CD4-positive, alpha-beta T cell treated with Interleukin-12 subunit alpha and Interleukin-12 subunit beta, for 1 hour (primary cell): Measurements from ENCODE around the gene RASA2.
"Not testable (repeated sequence)": the region's sequence is repeated elsewhere in the genome, so short reads cannot be mapped to it uniquely, and the experiment has no call there.

Experiments
- DNase-seq: peaks from one replicate; pipeline ENCODE4 v3.0.0-alpha.2; 2020

Gene RASA2

GRCh38 chr3:141499965-141500364 is 13.1 kb downstream of the RASA2 start:
- peak; percentile 33 for DNase-seq

GRCh38 chr3:141500397-141500796 is 13.6 kb downstream of the RASA2 start:
- no peak for DNase-seq

GRCh38 chr3:141505166-141505565 is 18.3 kb downstream of the RASA2 start:
- no peak for DNase-seq

GRCh38 chr3:141506071-141506470 is 19.2 kb downstream of the RASA2 start:
- DNase-seq, result no peak

- no peak for DNase-seq
Observed at GRCh38 chr3:141507392-141508066, 20.7 kb downstream of the RASA2 start.

GRCh38 chr3:141508067-141508436 is 21.2 kb downstream of the RASA2 start:
- no peak for DNase-seq

- no peak for DNase-seq
Observed at GRCh38 chr3:141511361-141511760, 24.5 kb downstream of the RASA2 start.

GRCh38 chr3:141514382-141514781 is 27.6 kb downstream of the RASA2 start:
- no peak for DNase-seq

GRCh38 chr3:141519587-141519986 is 32.8 kb downstream of the RASA2 start:
- no peak for DNase-seq

- no peak for DNase-seq
Observed at GRCh38 chr3:141521781-141522180, 35.0 kb downstream of the RASA2 start.

GRCh38 chr3:141523615-141524375 is 37.0 kb downstream of the RASA2 start:
- no peak for DNase-seq

GRCh38 chr3:141524988-141525387 is 38.2 kb downstream of the RASA2 start:
- no peak for DNase-seq

GRCh38 chr3:141525814-141526213 is 39.0 kb downstream of the RASA2 start:
- DNase-seq, result no peak

GRCh38 chr3:141526709-141527108 is 39.9 kb downstream of the RASA2 start:
- DNase-seq, result peak; percentile 15

- DNase-seq, result no peak
Observed at GRCh38 chr3:141528800-141529199, 42.0 kb downstream of the RASA2 start.

- no peak for DNase-seq
Observed at GRCh38 chr3:141529256-141529655, 42.4 kb downstream of the RASA2 start.

GRCh38 chr3:141529717-141530414 is 43.0 kb downstream of the RASA2 start:
- peak; percentile 47 for DNase-seq

- DNase-seq, result peak; percentile 21
Observed at GRCh38 chr3:141530415-141530768, 43.6 kb downstream of the RASA2 start.

- DNase-seq, result no peak
Observed at GRCh38 chr3:141532609-141533008, 45.8 kb downstream of the RASA2 start.

- not testable (repeated sequence) for DNase-seq
Observed at GRCh38 chr3:141536017-141536416, 49.2 kb downstream of the RASA2 start.

GRCh38 chr3:141537856-141538255 is 51.0 kb downstream of the RASA2 start:
- no peak for DNase-seq

- no peak for DNase-seq
Observed at GRCh38 chr3:141538568-141539240, 51.9 kb downstream of the RASA2 start.

- no peak for DNase-seq
Observed at GRCh38 chr3:141539431-141540187, 52.8 kb downstream of the RASA2 start.
